ENCODE measurements around the gene TMEM60.

DNA sequence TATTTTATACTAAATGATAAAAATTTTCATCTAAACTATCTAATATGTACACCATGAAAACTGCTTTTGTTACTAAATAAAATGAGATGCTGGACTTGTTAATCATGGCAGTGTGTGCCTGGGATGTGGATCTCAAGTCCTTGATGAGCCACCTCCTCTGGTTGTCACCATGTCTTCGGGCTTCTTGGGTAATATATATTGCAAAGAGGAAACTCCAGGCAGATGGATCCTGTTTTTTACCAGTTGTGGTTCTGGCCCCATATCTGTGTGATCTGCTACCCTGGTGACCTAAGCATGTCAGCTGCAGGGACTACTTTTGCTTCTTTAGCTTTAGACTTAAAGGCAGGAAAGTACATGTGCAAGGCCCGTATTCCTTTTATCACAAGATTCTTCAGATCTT, 46.2 kb downstream of the TMEM60 start:
- TF ChIP-seq POLR2AphosphoS5 (IDR thresholded peaks at IDR 0.05): peak in 1 of 3 donors; percentile 23
- no peak for TF ChIP-seq CTCF (IDR thresholded peaks at IDR 0.05 in 8 of 11, conservative IDR thresholded peaks at IDR 0.05 in 3 of 11)
